SK-N-MC (cell line): ENCODE data around the gene ADAMTS17.

Experiments
- DNase-seq: peaks from one replicate; pipeline ENCODE4 v3.0.0-alpha.2; 2011; ENCODE audit warnings: low read depth, low spot score
- H3K27ac ChIP-seq: fragments of 200-600 bp; sonication (generic); 2 replicates; pipeline ENCODE4 v1.5.1; 2016; ENCODE audit warnings: mixed run types
- H3K36me3 ChIP-seq: fragments of 200-600 bp; sonication (generic); 2 replicates; pipeline ENCODE4 v1.6.1; 2017; ENCODE audit warnings: antibody characterized with exemption, low read length, mixed read lengths; ENCODE audit not compliant: insufficient read depth
- H3K4me3 ChIP-seq: fragments of 200-600 bp; sonication (generic); 2 replicates; pipeline ENCODE4 v1.5.1; 2016
- H3K9ac ChIP-seq: fragments of 200-600 bp; sonication (generic); 2 replicates; pipeline ENCODE4 v1.8.0; 2017; ENCODE audit warnings: mixed run types, mixed read lengths; ENCODE audit not compliant: insufficient read length
- H3K9me3 ChIP-seq: fragments of 200-600 bp; sonication (generic); 2 replicates; pipeline ENCODE4 v1.6.1; 2017; ENCODE audit warnings: low read depth, mild to moderate bottlenecking, antibody characterized with exemption, low read length, moderate library complexity, mixed read lengths
- EZH2 ChIP-seq: fragments of 200-600 bp; sonication (generic); IDR thresholded peaks from one replicate; pipeline ENCODE4 v1.6.1; 2017; ENCODE audit warnings: antibody characterized with exemption
- FOXP2 ChIP-seq: optimal IDR thresholded peaks from 2 replicates; pipeline ENCODE3; 2011; ENCODE audit warnings: mild to moderate bottlenecking, moderate library complexity; ENCODE audit not compliant: insufficient read depth; ENCODE audit errors: extremely low read length, control extremely low read depth
- POLR2AphosphoS5 ChIP-seq: IDR thresholded peaks from 2 replicates; pipeline ENCODE4 v1.6.1; 2012; ENCODE audit warnings: mild to moderate bottlenecking, low read depth, low read length, borderline replicate concordance

The ADAMTS17 gene

DNA sequence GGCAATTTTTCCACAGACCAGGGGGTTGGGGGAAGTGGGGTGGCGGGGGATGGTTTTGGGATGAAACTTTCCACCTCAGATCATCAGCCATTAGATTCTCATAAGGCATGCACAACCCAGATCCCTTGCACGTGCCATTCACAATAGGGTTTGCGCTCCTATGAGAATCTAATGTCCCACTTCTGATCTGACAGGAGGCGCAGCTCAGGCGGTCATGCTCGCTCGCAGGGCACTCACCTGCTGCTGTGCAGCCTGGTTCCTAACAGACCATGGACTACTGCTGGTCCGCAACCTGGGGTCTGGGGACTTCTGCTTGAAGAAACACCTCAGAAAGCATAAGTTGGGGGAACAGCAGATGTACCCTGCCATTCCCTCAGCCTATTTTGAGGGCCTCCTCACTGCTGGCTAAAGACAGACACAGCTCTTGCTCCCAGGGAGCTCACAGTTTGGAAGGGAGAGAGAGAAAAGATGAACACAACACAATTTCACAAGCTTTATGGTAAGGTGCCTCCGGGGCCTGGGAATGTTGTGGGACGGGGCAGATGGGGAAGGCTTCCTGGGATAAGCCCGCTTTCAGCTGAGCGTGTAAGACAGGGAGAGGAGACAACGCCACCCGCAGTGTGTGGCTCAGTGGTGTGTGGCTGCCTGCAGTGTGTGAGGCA, 285.2 kb downstream of the ADAMTS17 start:
- Histone ChIP-seq H3K4me3 (no peak overlapping the region), H3K9me3 (no peaks in the 10 kb centered on the region), H3K9ac (no peak overlapping the region), H3K36me3 (no peaks in the 10 kb centered on the region), H3K27ac (no peak overlapping the region)
- TF ChIP-seq EZH2 (no peak), FOXP2 (no peak), POLR2AphosphoS5 (no peak)
- no peak for DNase-seq

DNA sequence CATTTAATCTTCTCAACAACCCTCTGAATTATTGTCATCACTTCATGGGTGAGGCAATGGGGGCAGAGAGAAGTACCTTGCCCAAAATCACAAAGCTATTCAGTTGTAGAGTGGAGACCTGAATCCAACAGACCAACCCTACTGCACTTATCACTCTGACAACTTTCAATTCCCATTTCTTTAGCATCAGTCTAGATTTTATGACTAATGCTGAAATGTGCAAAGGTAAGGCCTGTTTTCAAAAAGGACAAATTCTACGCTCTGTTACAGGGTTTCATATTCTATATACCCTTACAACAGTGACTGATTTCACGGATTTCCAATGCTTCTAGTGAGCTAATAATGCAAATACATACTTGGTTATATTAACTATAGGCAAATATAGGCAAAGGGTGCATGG, 286.0 kb downstream of the ADAMTS17 start:
- H3K4me3 ChIP-seq = no peak overlapping the region

DNA sequence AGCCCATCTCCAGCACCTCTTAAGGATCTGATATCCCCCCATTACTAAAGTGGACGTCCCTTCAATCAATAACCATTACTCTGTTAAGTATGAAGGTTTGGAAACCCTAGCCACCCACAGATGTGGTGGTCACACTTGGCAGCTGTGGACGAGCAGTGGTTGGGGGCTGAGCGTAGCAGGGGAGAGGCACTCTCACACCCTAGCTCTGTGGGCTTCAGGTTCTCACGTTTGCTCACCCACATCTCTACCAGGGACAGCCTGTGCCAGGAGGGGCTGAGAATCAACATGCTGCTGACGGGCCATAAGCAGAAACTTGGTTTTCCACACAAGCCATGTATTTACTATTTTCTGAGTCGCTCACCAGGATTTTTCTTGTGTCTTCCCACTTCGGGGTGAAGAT, 287.2 kb downstream of the ADAMTS17 start:
- Histone ChIP-seq H3K4me3 (no peak overlapping the region), H3K9ac (no peak overlapping the region), H3K27ac (no peak overlapping the region), H3K36me3 (no peaks in the 10 kb centered on the region), H3K9me3 (no peaks in the 10 kb centered on the region)
- no peak for DNase-seq
- no peak for TF ChIP-seq POLR2AphosphoS5
- TF ChIP-seq FOXP2 = no peak
- TF ChIP-seq EZH2 = no peak

More for the DNA sequence above, 286.0 kb downstream of the ADAMTS17 start:
- Histone ChIP-seq H3K36me3 (no peaks in the 10 kb centered on the region), H3K27ac (no peak overlapping the region), H3K9ac (no peak overlapping the region), H3K9me3 (no peaks in the 10 kb centered on the region)
- TF ChIP-seq EZH2 (no peak), POLR2AphosphoS5 (no peak), FOXP2 (no peak)
- no peak for DNase-seq

DNA sequence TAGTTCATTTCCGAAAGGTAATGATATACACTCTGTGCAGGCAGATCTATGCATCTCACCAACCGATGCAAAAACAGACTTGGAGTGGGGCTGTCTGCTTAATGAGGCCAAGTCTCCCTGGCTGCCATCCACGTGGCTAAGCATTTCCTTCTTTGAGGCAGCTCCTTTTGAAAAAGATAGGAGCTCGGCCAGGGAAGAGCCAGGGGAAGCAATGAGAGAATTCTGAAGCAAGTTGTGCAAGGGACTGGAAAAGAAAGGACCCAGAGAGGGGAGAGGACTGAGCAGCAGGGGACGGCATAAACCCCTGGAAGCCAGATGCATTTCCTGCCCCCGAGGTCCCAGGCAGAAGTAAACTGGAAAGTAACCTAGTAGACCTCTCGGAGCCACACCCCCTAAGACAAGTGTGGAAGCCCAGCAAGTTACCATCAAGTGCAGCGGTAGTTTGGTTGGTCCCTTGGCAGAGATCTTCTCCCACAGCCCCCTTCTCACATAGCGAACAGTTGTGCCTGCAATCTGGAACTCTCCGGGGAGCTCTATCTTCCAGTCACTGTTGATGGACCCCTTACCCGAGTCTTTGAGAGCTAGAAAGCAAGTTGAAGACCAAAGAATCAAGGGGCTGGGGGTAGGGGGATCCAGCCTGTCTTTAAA, 288.2 kb downstream of the ADAMTS17 start:
- no peak for DNase-seq
- Histone ChIP-seq H3K4me3 (no peak overlapping the region), H3K9ac (no peak overlapping the region), H3K9me3 (no peaks in the 10 kb centered on the region), H3K36me3 (no peaks in the 10 kb centered on the region), H3K27ac (no peak overlapping the region)
- no peak for TF ChIP-seq FOXP2
- TF ChIP-seq EZH2 = no peak
- no peak for TF ChIP-seq POLR2AphosphoS5

DNA sequence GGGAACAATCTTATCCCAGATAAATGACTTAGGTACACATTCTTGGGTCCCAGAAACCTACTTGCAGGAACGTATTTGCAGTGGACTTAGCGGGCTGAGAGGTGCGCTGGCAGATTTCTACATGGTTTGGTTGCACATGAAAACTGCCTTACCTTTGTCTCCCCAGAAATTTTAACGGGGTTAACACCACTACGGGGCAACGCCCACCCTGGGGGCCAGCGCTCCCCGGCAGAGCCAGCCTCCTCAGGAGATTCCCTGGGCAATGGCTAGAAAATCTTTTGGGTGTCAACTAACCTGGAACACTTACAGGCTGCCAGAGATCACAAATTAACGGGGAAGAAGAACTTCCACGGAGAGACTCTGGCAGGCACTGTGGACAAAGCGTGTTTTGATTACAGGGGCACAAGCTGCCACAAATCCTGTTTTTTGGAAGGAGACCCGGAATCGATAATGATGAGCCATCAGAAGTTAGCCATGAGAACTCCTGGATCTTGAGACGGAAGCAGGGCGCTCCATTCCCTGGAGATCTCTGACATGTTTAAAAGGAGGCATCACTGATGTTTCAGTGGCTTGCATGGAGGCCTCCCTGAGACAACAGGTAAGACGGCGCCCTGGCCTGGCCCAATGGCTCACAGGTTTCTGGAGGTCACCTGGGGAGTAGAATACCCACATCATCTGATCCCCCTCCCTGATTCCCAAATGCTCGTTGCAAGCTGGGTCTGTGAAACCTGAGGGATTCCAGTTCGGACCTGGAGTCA, 288.9 kb downstream of the ADAMTS17 start:
- H3K27ac ChIP-seq = no peak overlapping the region
- no peaks in the 10 kb centered on the region for H3K36me3 ChIP-seq
- no peak for TF ChIP-seq POLR2AphosphoS5
- no peak for TF ChIP-seq EZH2
- no peak for TF ChIP-seq FOXP2
- no peak overlapping the region for H3K9ac ChIP-seq
- no peaks in the 10 kb centered on the region for H3K9me3 ChIP-seq
- H3K4me3 ChIP-seq = no peak overlapping the region
- DNase-seq = no peak

DNA sequence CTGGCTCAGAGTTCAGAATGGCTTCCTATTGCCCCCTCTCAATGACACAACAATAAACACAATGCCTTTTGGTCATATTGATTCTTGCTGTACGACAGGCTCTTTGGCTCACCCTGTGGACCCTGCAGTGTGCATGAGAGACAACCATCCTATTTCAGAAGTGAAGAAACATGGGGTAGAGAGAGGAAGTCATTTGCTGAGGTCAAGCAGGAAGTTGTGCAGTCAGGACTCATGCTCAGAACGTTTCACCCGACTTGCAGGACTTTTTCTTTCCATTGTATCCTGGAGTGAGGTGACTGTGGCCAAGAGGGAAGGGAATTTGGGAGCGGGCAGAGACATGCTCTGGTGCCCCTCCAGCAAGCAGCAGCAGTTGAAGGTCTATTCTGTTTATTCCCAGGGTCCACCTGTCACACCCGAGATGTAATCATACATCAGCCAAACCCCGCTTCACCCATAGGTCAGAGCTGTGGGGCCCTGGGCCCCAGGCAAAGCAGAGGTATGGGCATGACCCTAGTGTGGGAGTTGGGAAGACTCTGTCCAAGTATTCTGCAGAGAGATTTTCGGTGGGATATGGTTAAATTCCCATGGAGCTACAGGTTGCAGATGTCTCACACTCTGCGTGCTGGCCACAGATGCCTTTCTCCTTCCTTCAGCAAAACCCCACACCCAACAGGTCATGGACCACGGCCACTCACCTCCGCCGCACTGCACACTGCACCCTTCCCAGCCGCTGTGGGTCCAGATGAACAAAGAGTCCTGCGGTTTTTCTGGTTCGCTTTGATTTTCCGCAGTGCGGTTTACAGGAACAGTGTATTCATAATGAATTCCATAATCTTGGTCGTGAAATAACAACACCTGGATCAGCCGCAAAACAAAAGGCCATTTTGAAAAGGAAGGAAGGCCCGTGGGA, 290.6 kb downstream of the ADAMTS17 start:
- Histone ChIP-seq H3K9me3 (no peaks in the 10 kb centered on the region), H3K4me3 (no peak overlapping the region), H3K9ac (no peak overlapping the region), H3K36me3 (no peaks in the 10 kb centered on the region), H3K27ac (no peak overlapping the region)
- no peak for DNase-seq
- no peak for TF ChIP-seq FOXP2
- no peak for TF ChIP-seq POLR2AphosphoS5
- no peak for TF ChIP-seq EZH2

DNA sequence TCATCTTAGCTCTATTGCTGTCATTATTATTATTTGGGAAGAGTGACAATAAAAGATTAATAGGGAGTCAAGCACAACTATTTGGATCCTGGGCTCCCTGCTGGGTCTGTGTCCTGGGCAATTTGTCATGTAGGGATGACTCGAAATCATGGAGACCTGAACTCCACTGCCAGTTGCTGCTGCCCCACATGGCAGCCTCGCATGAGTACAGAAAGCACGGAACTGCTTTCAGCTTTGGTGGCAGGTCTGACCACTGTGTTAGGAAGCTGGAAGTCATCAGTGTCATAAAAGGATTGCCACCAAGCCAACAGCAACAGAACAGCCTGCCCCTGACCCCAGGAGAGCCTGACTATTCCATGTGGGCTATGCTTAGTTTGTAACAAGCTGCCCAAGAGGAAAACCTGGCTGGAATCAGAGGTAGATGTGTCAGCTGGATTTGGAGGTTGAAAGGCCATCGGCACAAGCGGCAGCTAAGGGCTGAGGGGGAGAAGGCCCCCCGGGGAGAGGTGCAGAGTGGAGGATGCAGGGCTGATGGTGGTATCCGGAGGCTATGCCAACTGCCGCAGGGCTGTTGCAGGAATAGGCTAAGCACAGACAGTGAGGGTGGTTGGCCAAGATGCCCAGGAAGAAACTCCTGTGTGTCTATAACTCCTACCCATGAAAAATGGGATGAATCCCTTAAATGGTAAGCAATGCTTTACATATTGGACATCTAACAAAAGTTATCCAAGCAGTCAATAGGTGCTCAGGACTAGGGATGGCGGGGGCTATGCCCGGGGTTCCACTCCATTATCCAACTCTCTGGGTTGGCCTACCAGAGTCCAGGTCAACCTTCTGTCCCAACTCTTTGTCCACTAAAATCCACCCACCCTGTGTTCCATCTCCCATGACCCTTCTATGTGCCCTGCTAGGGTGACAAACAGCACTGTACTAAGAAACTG, 291.6 kb downstream of the ADAMTS17 start:
- TF ChIP-seq EZH2 = no peak
- TF ChIP-seq FOXP2 = no peak
- TF ChIP-seq POLR2AphosphoS5 = no peak
- Histone ChIP-seq H3K9me3 (no peaks in the 10 kb centered on the region), H3K36me3 (no peaks in the 10 kb centered on the region), H3K27ac (no peak overlapping the region), H3K9ac (no peak overlapping the region), H3K4me3 (no peak overlapping the region)
- no peak for DNase-seq
